Thoracic aorta (tissue), 2 donors: Measurements from ENCODE around the gene STKLD1. TPM values are rescaled to one million over a fixed set of nuclear protein-coding genes. Genes with fewer than 3 reads are reported as not detected.

Experiments
- ATAC-seq: fragments of 150-250 bp; one replicate; pipeline ENCODE4 v1.8.0; 2017; ENCODE audit warnings: low read depth; ENCODE audit not compliant: insufficient number of reproducible peaks, low FRiP score
- DNase-seq: peaks from one replicate; pipeline ENCODE4 v3.0.0-alpha.2; 2020; ENCODE audit warnings: low spot score
- H3K27ac ChIP-seq, 2 donors: fragments of 200-600 bp; sonication (generic); 1 replicate in 1 of 2; 2 replicates in 1 of 2; pipeline ENCODE4 v1.5.1; 2016; ENCODE audit warnings: mild to moderate bottlenecking in 2 of 2, moderate library complexity in 2 of 2
- H3K27me3 ChIP-seq: fragments of 200-600 bp; sonication (generic); replicated peaks from 2 replicates; pipeline ENCODE4 v1.6.0; 2016; ENCODE audit warnings: mild to moderate bottlenecking; ENCODE audit not compliant: insufficient read depth
- H3K36me3 ChIP-seq: fragments of 200-600 bp; sonication (generic); one replicate; pipeline ENCODE4 v1.5.1; 2016
- H3K4me1 ChIP-seq, 2 donors: fragments of 200-600 bp; sonication (generic); 1 replicate in 1 of 2; 2 replicates in 1 of 2; pipeline versions ENCODE4 v1.5.1 to v1.6.0; 2016; ENCODE audit warnings: low read depth in 2 of 2, mild to moderate bottlenecking in 1 of 2; ENCODE audit not compliant: control insufficient read depth in 1 of 2
- H3K4me3 ChIP-seq: fragments of 200-600 bp; sonication (generic); 2 replicates; pipeline ENCODE4 v1.5.1; 2016; ENCODE audit warnings: mild to moderate bottlenecking
- H3K9me3 ChIP-seq: fragments of 200-600 bp; sonication (generic); 2 replicates; pipeline ENCODE4 v1.5.1; 2016
- CTCF ChIP-seq: fragments of 200-600 bp; sonication (generic); IDR thresholded peaks from one replicate; pipeline ENCODE4 v1.5.1; 2019; ENCODE audit warnings: antibody characterized with exemption
- total RNA-seq, 2 donors: library from RNA; depleted of rRNA; stranded (reverse); fragments of >200 nt; gene quantifications; one replicate each; pipeline versions ENCODE4 v1.1.0 to v1.2.3, GENCODE V29; 2016

The STKLD1 gene
- total RNA-seq, 2 donors from 2014 or later, result 0.42 TPM; not detected in 1

- Histone ChIP-seq H3K27ac (no peak overlapping the region), H3K4me3 (no peak overlapping the region), H3K36me3 (peaks cover 50% of the 10 kb centered on the region), H3K27me3 (no peaks in the 10 kb centered on the region), H3K4me1 (no peaks in the 10 kb centered on the region), H3K9me3 (no peaks in the 10 kb centered on the region)
- ATAC-seq (no peak), DNase-seq (no peak)
- peak; percentile 86 for TF ChIP-seq CTCF
Observed at GRCh38 chr9:133406480-133407307, 30.5 kb downstream of the STKLD1 start.

- H3K9me3 ChIP-seq, result no peaks in the 10 kb centered on the region
- TF ChIP-seq CTCF, result no peak
- no peak overlapping the region for H3K27ac ChIP-seq
- H3K36me3 ChIP-seq, result peaks cover 59% of the 10 kb centered on the region
- ATAC-seq (no peak), DNase-seq (no peak)
- no peaks in the 10 kb centered on the region for H3K27me3 ChIP-seq
- H3K4me3 ChIP-seq, result no peak overlapping the region
- H3K4me1 ChIP-seq, result no peaks in the 10 kb centered on the region
Observed at GRCh38 chr9:133408042-133408441, 31.9 kb downstream of the STKLD1 start.

- Histone ChIP-seq H3K27me3 (no peaks in the 10 kb centered on the region), H3K4me3 (no peak overlapping the region), H3K27ac (no peak overlapping the region), H3K9me3 (no peaks in the 10 kb centered on the region), H3K4me1 (peaks cover 11 to 20% of the 10 kb centered on the region in 2 donors), H3K36me3 (peaks cover 25% of the 10 kb centered on the region)
- no peak for TF ChIP-seq CTCF
- DNase-seq (no peak), ATAC-seq (no peak)
Observed at GRCh38 chr9:133415170-133415569, 39.0 kb downstream of the STKLD1 start.

GRCh38 chr9:133417541-133418461, 41.6 kb downstream of the STKLD1 start, which contains the start of gene REXO4:
Gene REXO4, minus strand, starts transcription at chr9:133418010. Its CDS starts 166 bp downstream, at chr9:133417844.
- peak within 1 kb of the TSS; percentile 76 to 84 for H3K27ac ChIP-seq
- H3K27me3 ChIP-seq, result no peaks in the 10 kb centered on the region
- peaks cover 5% of the 10 kb centered on the region for H3K36me3 ChIP-seq
- ATAC-seq, result peak; percentile 90
- no peaks in the 10 kb centered on the region for H3K9me3 ChIP-seq
- no peak for TF ChIP-seq CTCF
- H3K4me3 ChIP-seq, result peak within 1 kb of the TSS; percentile 98
- DNase-seq, result peak; percentile 39
- H3K4me1 ChIP-seq, result peaks cover 11 to 20% of the 10 kb centered on the region in 2 donors

GRCh38 chr9:133419005-133419404, 42.8 kb downstream of the STKLD1 start:
- no peak for DNase-seq
- H3K27ac ChIP-seq, result no peak overlapping the region
- H3K9me3 ChIP-seq, result no peaks in the 10 kb centered on the region
- no peaks in the 10 kb centered on the region for H3K27me3 ChIP-seq
- no peaks in the 10 kb centered on the region for H3K36me3 ChIP-seq
- no peak for ATAC-seq
- peaks cover 11 to 20% of the 10 kb centered on the region in 2 donors for H3K4me1 ChIP-seq
- H3K4me3 ChIP-seq, result no peak overlapping the region
- no peak for TF ChIP-seq CTCF
